Pancreas (tissue), 10 donors: ENCODE results near the gene ERF. TPM values are rescaled to one million over a fixed set of nuclear protein-coding genes. Genes with fewer than 3 reads are reported as not detected.
A peak's percentile ranks its signal among the peaks of the same experiment; 100 is the strongest.

Source experiments
- ATAC-seq, 4 donors: fragments of 200-7000 bp; cut with Tn5 transposase; one replicate each; pipeline versions ENCODE4 v1.8.0 to v1.9.1; 2020; ENCODE audit warnings: mild to moderate bottlenecking in 4 of 4, moderate library complexity in 4 of 4
- DNase-seq, 6 donors: peaks; one replicate each; pipeline ENCODE4 v3.0.0-alpha.2; 2020
- FAIRE-seq: peaks from 2 replicates; lab custom pipeline; 2012; peaks lifted over from hg19 to GRCh38; lab: Jason Lieb, UNC
- H3K27ac ChIP-seq, 4 donors: fragments of 200-600 bp; sonication (generic); 1 replicate in 3 of 4; 2 replicates in 1 of 4; pipeline versions ENCODE4 v1.5.0 to v1.8.0; 2020
- H3K27me3 ChIP-seq, 4 donors: fragments of 200-600 bp; one replicate each; pipeline ENCODE4 v1.8.0; 2021
- H3K36me3 ChIP-seq, 3 donors: fragments of 200-600 bp; sonication (generic) in 1 of 3; one replicate each; pipeline versions ENCODE4 v1.5.0 to v1.8.0; 2020 to 2021
- H3K4me1 ChIP-seq, 3 donors: fragments of 200-600 bp; one replicate each; pipeline ENCODE4 v1.8.0; 2021
- H3K4me3 ChIP-seq, 4 donors: fragments of 200-600 bp; sonication (generic) in 2 of 4; one replicate each; pipeline versions ENCODE4 v1.5.0 to v1.8.0; 2020 to 2021
- H3K9me3 ChIP-seq, 4 donors: fragments of 200-600 bp; one replicate each; pipeline ENCODE4 v1.8.0; 2021
- CTCF ChIP-seq, 4 donors: fragments of 200-600 bp; sonication (generic) in 3 of 4; IDR thresholded peaks; one replicate each; pipeline versions ENCODE4 v1.5.0 to v1.8.0; 2021; ENCODE audit warnings: antibody characterized with exemption in 4 of 4
- WGBS, 2 donors: extraction: QIAGEN DNeasy Blood & Tissue Kit; methylation state at CpG; one replicate each; pipeline ENCODE4 v1.1.7; 2013; 5-methylcytosine and 5-hydroxymethylcytosine counted together
- intact Hi-C, 3 donors: fragments of 100-400 bp; cut with DNase I; formaldehyde crosslinking; loops; one replicate each; pipeline versions ENCODE4 v1.11.1 to v1.14.2; 2022
- polyA plus RNA-seq, 2 donors: library from polyadenylated mRNA; stranded (reverse); fragments of 200-250 nt; gene quantifications; one replicate each; pipeline ENCODE4 v1.2.3, GENCODE V29; 2013
- total RNA-seq, 6 donors: library from RNA; stranded (reverse); fragmentation: NEBNext Ultra II Directional in 4 of 6; extraction: Animal tissue kit (Norgen Biotek cat#: 25700) in 4 of 6; gene quantifications; one replicate each; pipeline versions ENCODE4 v1.2.1 to v1.2.4, GENCODE V29; 2021 to 2023
- donor health status: healthy with polysubstance abuse.
- donor health status: DM: no; HTN: no; CAD: no; lungs with moderate emphysema.
- donor health status: DM: no; HTN: no; CAD: no.
- donor health status: control.
- donor health status: control.
- donor health status: Bipolar disorder and iron deficiency.
- donor health status: DM: yes; HTN: yes; CAD: no.
- donor health status: DM: no; HTN: no; CAD: no.
- donor health status: DM: no; HTN: no; CAD: no.
- donor health status: DM: yes; HTN: yes; CAD: no.

Gene ERF
- total and polyA plus RNA-seq, 8 donors, result 20.5 to 48.5 (median 22.9) TPM

- H3K4me3 ChIP-seq, result peak overlapping the region in 3 of 4 donors; percentile 32 to 57 (median 51)
- no peak for TF ChIP-seq CTCF (IDR thresholded peaks at IDR 0.05)
- H3K36me3 ChIP-seq, result peaks cover 0 to 29% (median 15%) of the 10 kb centered on the region in 3 donors
- H3K27me3 ChIP-seq, result no peaks in the 10 kb centered on the region
- DNase-seq (peak; percentile 45 to 81 (median 67)), ATAC-seq (peak in 1 of 4 donors; percentile 5), FAIRE-seq (no peak)
- H3K9me3 ChIP-seq, result no peaks in the 10 kb centered on the region
- H3K27ac ChIP-seq, result peak overlapping the region; percentile 73 to 91 (median 82)
- peaks cover 1 to 18% (median 8%) of the 10 kb centered on the region in 3 donors for H3K4me1 ChIP-seq
- intact Hi-C loops, result no loop called here
- 5 to 10% methylated on average over 17 to 18 of the region's 18 CpGs for WGBS, 2 donors
Observed at GRCh38 chr19:42270346-42271044, 15.6 kb upstream of the ERF start.

- Histone ChIP-seq H3K9me3 (no peaks in the 10 kb centered on the region), H3K36me3 (peaks cover 0 to 26% (median 13%) of the 10 kb centered on the region in 3 donors), H3K27ac (peak overlapping the region; percentile 73 to 91 (median 82)), H3K4me1 (peaks cover 0 to 14% (median 8%) of the 10 kb centered on the region in 3 donors), H3K27me3 (no peaks in the 10 kb centered on the region), H3K4me3 (peak overlapping the region; percentile 5 to 57 (median 42))
- WGBS, 2 donors, result 23 to 34% methylated on average over 10 of the region's 10 CpGs
- no peak for TF ChIP-seq CTCF (IDR thresholded peaks at IDR 0.05)
- no peak for FAIRE-seq
- ATAC-seq, result no peak
- intact Hi-C loops, result no loop called here
- DNase-seq, result peak in 5 of 6 donors; percentile 46 to 76 (median 61)
Observed at GRCh38 chr19:42269478-42270345, 14.8 kb upstream of the ERF start.

GRCh38 chr19:42268704-42269477, 14.0 kb upstream of the ERF start, which contains the start of gene CIC:
TSS of gene CIC (plus strand) at chr19:42269252. CDS start at chr19:42271784, 2,532 bp downstream.
- peak within 1 kb of the TSS; percentile 100 for H3K27ac ChIP-seq
- 1% methylated on average over 51 to 52 of the region's 52 CpGs for WGBS, 2 donors
- peaks cover 0 to 10% (median 8%) of the 10 kb centered on the region in 3 donors for H3K4me1 ChIP-seq
- TF ChIP-seq CTCF (IDR thresholded peaks at IDR 0.05), result no peak
- H3K9me3 ChIP-seq, result no peaks in the 10 kb centered on the region
- peak; percentile 75 to 86 (median 82) for ATAC-seq
- intact Hi-C loops, result no loop called here
- H3K4me3 ChIP-seq, result peak within 1 kb of the TSS; percentile 30 to 57 (median 46)
- DNase-seq, result peak; percentile 98 to 100 (median 100)
- peaks cover 0 to 18% (median 8%) of the 10 kb centered on the region in 3 donors for H3K36me3 ChIP-seq
- no peaks in the 10 kb centered on the region for H3K27me3 ChIP-seq
- FAIRE-seq, result peak; percentile 98

GRCh38 chr19:42268142-42268703, 13.3 kb upstream of the ERF start:
- peak overlapping the region; percentile 30 to 55 (median 44) for H3K4me3 ChIP-seq
- ATAC-seq (peak; percentile 80 to 87 (median 82)), DNase-seq (peak; percentile 96 to 100 (median 99)), FAIRE-seq (peak; percentile 94)
- H3K4me1 ChIP-seq, result peaks cover 0 to 10% (median 8%) of the 10 kb centered on the region in 3 donors
- no peak for TF ChIP-seq CTCF (IDR thresholded peaks at IDR 0.05)
- H3K27me3 ChIP-seq, result no peaks in the 10 kb centered on the region
- intact Hi-C loops, result no loop called here
- H3K27ac ChIP-seq, result peak overlapping the region; percentile 100
- H3K9me3 ChIP-seq, result no peaks in the 10 kb centered on the region
- WGBS, 2 donors, result 0% methylated on average over 46 of the region's 46 CpGs
- H3K36me3 ChIP-seq, result peaks cover 0 to 11% (median 3%) of the 10 kb centered on the region in 3 donors
